ENCODE measurements around the gene IFNA5. TPM values are rescaled to one million over a fixed set of nuclear protein-coding genes. Genes with fewer than 3 reads are reported as not detected.
A peak's percentile ranks its signal among the peaks of the same experiment; 100 is the strongest.

IFNA5 gene
- total RNA-seq, 2 experiments from 2014 or later, result not detected

- peaks cover 28% of the 10 kb centered on the region for H3K36me3 Mint-ChIP-seq (ENCODE audit: low read depth)
- CTCF ChIA-PET, result interaction anchor here (0.8 to 5.5 kb wide), 4 partner anchors 8 to 135 kb away, joined by 3 to 45 read pairs (median 6); no protein-coding TSS in a partner anchor
- no peaks in the 10 kb centered on the region for H3K9me3 Mint-ChIP-seq
- no peak overlapping the region for H3K4me3 Mint-ChIP-seq
- no peak for DNase-seq
- peaks cover 2% of the 10 kb centered on the region for H3K4me1 Mint-ChIP-seq
- H3K27ac Mint-ChIP-seq, result no peak overlapping the region
- H3K27me3 Mint-ChIP-seq, result peaks cover 4% of the 10 kb centered on the region
- POLR2A ChIA-PET, result interaction anchor here (0.6 kb wide), 1 partner anchor 14 kb away, joined by 3 read pairs; no protein-coding TSS in a partner anchor
These were observed 15.4 kb upstream of the IFNA5 start for GRCh38 chr9:21320465-21320864.

- CTCF ChIA-PET, result interaction anchor here (0.6 to 5.5 kb wide), 17 partner anchors 8 to 470 kb away, joined by 3 to 45 read pairs (median 3); partner anchors contain the start of gene IFNA10
- no peaks in the 10 kb centered on the region for H3K9me3 Mint-ChIP-seq
- no peak overlapping the region for H3K4me3 Mint-ChIP-seq
- peaks cover 10% of the 10 kb centered on the region for H3K27me3 Mint-ChIP-seq
- peaks cover 12% of the 10 kb centered on the region for H3K36me3 Mint-ChIP-seq (ENCODE audit: low read depth)
- no peak overlapping the region for H3K27ac Mint-ChIP-seq
- DNase-seq, result peak; percentile 38
- H3K4me1 Mint-ChIP-seq, result no peaks in the 10 kb centered on the region
- POLR2A ChIA-PET, result interaction anchor here (0.6 kb wide), 1 partner anchor 47 kb away, joined by 3 read pairs; no protein-coding TSS in a partner anchor
These were observed 13.1 kb upstream of the IFNA5 start for GRCh38 chr9:21317956-21318923.

- no peaks in the 10 kb centered on the region for H3K9me3 Mint-ChIP-seq
- H3K4me1 Mint-ChIP-seq, result no peaks in the 10 kb centered on the region
- no peak overlapping the region for H3K4me3 Mint-ChIP-seq
- POLR2A ChIA-PET, result no interaction called here
- no peak overlapping the region for H3K27ac Mint-ChIP-seq
- CTCF ChIA-PET, result interaction anchor here (1.1 kb wide), 1 partner anchor 79 kb away, joined by 8 read pairs; no protein-coding TSS in a partner anchor
- peaks cover 2% of the 10 kb centered on the region for H3K36me3 Mint-ChIP-seq (ENCODE audit: low read depth)
- peaks cover 10% of the 10 kb centered on the region for H3K27me3 Mint-ChIP-seq
- no peak for DNase-seq
These were observed 11.7 kb upstream of the IFNA5 start for GRCh38 chr9:21316860-21317259.

- Mint-ChIP-seq H3K27ac (no peak overlapping the region), H3K9me3 (no peaks in the 10 kb centered on the region), H3K27me3 (peaks cover 12% of the 10 kb centered on the region), H3K4me3 (no peak overlapping the region), H3K4me1 (no peaks in the 10 kb centered on the region), H3K36me3 (ENCODE audit: low read depth) (peaks cover 2% of the 10 kb centered on the region)
- no peak for DNase-seq
- ChIA-PET POLR2A (no interaction called here), CTCF (interaction anchor here (1.1 to 1.9 kb wide), 2 partner anchors 10 to 80 kb away, joined by 7 to 9 read pairs (median 8); no protein-coding TSS in a partner anchor)
These were observed 11.1 kb upstream of the IFNA5 start for GRCh38 chr9:21316032-21316842.

GRCh38 chr9:21314152-21314551 lies 9.0 kb upstream of the IFNA5 start:
- Mint-ChIP-seq H3K27me3 (peaks cover 16% of the 10 kb centered on the region), H3K36me3 (ENCODE audit: low read depth) (no peaks in the 10 kb centered on the region), H3K4me1 (no peaks in the 10 kb centered on the region), H3K9me3 (no peaks in the 10 kb centered on the region), H3K27ac (no peak overlapping the region), H3K4me3 (no peak overlapping the region)
- no peak for DNase-seq
- ChIA-PET POLR2A (no interaction called here), CTCF (interaction anchor here (1.0 to 1.9 kb wide), 2 partner anchors 78 to 82 kb away, joined by 3 to 9 read pairs; no protein-coding TSS in a partner anchor)

- DNase-seq, result no peak
- ChIA-PET CTCF (no interaction called here), POLR2A (no interaction called here)
- H3K4me1 Mint-ChIP-seq, result no peaks in the 10 kb centered on the region
- H3K36me3 Mint-ChIP-seq (ENCODE audit: low read depth), result no peaks in the 10 kb centered on the region
- no peak overlapping the region for H3K4me3 Mint-ChIP-seq
- no peaks in the 10 kb centered on the region for H3K9me3 Mint-ChIP-seq
- peaks cover 24% of the 10 kb centered on the region for H3K27me3 Mint-ChIP-seq
- no peak overlapping the region for H3K27ac Mint-ChIP-seq
These were observed 6.8 kb upstream of the IFNA5 start for GRCh38 chr9:21311889-21312288.

GRCh38 chr9:21295992-21296391 lies 9.1 kb downstream of the IFNA5 start:
- DNase-seq, result no peak
- H3K36me3 Mint-ChIP-seq (ENCODE audit: low read depth), result no peaks in the 10 kb centered on the region
- ChIA-PET POLR2A (no interaction called here), CTCF (no interaction called here)
- H3K27ac Mint-ChIP-seq, result no peak overlapping the region
- peaks cover 3% of the 10 kb centered on the region for H3K4me1 Mint-ChIP-seq
- no peak overlapping the region for H3K4me3 Mint-ChIP-seq
- peaks cover 28% of the 10 kb centered on the region for H3K27me3 Mint-ChIP-seq
- no peaks in the 10 kb centered on the region for H3K9me3 Mint-ChIP-seq

GRCh38 chr9:21294904-21295538 lies 10.1 kb downstream of the IFNA5 start:
- Mint-ChIP-seq H3K27me3 (peaks cover 24% of the 10 kb centered on the region), H3K4me1 (peaks cover 3% of the 10 kb centered on the region), H3K4me3 (no peak overlapping the region), H3K9me3 (no peaks in the 10 kb centered on the region), H3K27ac (no peak overlapping the region), H3K36me3 (ENCODE audit: low read depth) (no peaks in the 10 kb centered on the region)
- no peak for DNase-seq
- CTCF ChIA-PET, result no interaction called here
- POLR2A ChIA-PET, result no interaction called here

GRCh38 chr9:21294364-21294774 lies 10.7 kb downstream of the IFNA5 start:
- POLR2A ChIA-PET, result no interaction called here
- peaks cover 3% of the 10 kb centered on the region for H3K4me1 Mint-ChIP-seq

GRCh38 chr9:21289848-21290247 lies 15.3 kb downstream of the IFNA5 start:
- DNase-seq, result no peak
- POLR2A ChIA-PET, result no interaction called here
- no peak overlapping the region for H3K4me3 Mint-ChIP-seq
- H3K27ac Mint-ChIP-seq, result no peak overlapping the region
- no peaks in the 10 kb centered on the region for H3K4me1 Mint-ChIP-seq
- no peaks in the 10 kb centered on the region for H3K9me3 Mint-ChIP-seq
- no peaks in the 10 kb centered on the region for H3K36me3 Mint-ChIP-seq (ENCODE audit: low read depth)
- CTCF ChIA-PET, result interaction anchor here (1.1 kb wide), 1 partner anchor 36 kb away, joined by 3 read pairs; no protein-coding TSS in a partner anchor
- H3K27me3 Mint-ChIP-seq, result peaks cover 15% of the 10 kb centered on the region

More at GRCh38 chr9:21294364-21294774, 10.7 kb downstream of the IFNA5 start:
- no peak overlapping the region for H3K4me3 Mint-ChIP-seq
- H3K27me3 Mint-ChIP-seq, result peaks cover 22% of the 10 kb centered on the region
- CTCF ChIA-PET, result no interaction called here
- no peak for DNase-seq
- H3K27ac Mint-ChIP-seq, result no peak overlapping the region
- H3K36me3 Mint-ChIP-seq (ENCODE audit: low read depth), result no peaks in the 10 kb centered on the region
- H3K9me3 Mint-ChIP-seq, result no peaks in the 10 kb centered on the region

GRCh38 chr9:21287280-21287679 lies 17.8 kb downstream of the IFNA5 start:
- DNase-seq, result no peak
- no peaks in the 10 kb centered on the region for H3K36me3 Mint-ChIP-seq (ENCODE audit: low read depth)
- ChIA-PET CTCF (no interaction called here), POLR2A (no interaction called here)
- H3K4me1 Mint-ChIP-seq, result no peaks in the 10 kb centered on the region
- peaks cover 11% of the 10 kb centered on the region for H3K27me3 Mint-ChIP-seq
- H3K27ac Mint-ChIP-seq, result no peak overlapping the region
- H3K4me3 Mint-ChIP-seq, result no peak overlapping the region
- H3K9me3 Mint-ChIP-seq, result no peaks in the 10 kb centered on the region

- no peak for DNase-seq
- peaks cover 12% of the 10 kb centered on the region for H3K27me3 Mint-ChIP-seq
- CTCF ChIA-PET, result no interaction called here
- no peaks in the 10 kb centered on the region for H3K36me3 Mint-ChIP-seq (ENCODE audit: low read depth)
- H3K4me1 Mint-ChIP-seq, result no peaks in the 10 kb centered on the region
- no peak overlapping the region for H3K27ac Mint-ChIP-seq
- POLR2A ChIA-PET, result no interaction called here
- no peaks in the 10 kb centered on the region for H3K9me3 Mint-ChIP-seq
- no peak overlapping the region for H3K4me3 Mint-ChIP-seq
These were observed 18.5 kb downstream of the IFNA5 start for GRCh38 chr9:21286659-21287058.

Measured in activated CD4-positive, alpha-beta memory T cell treated with anti-CD3 and anti-CD28 coated beads, Interleukin-2, amount 10 ng/mL, durations not matched to agents 7 days and 5 days (primary cell).